Calu3 (cell line): ENCODE data around the gene PDXDC1. TPM values are rescaled to one million over a fixed set of nuclear protein-coding genes. Genes with fewer than 3 reads are reported as not detected.
"Not testable (repeated sequence)": the region's sequence is repeated elsewhere in the genome, so short reads cannot be mapped to it uniquely, and the experiment has no call there.

Source experiments
- BruUV-seq: library from RNA; stranded (reverse); fragments of 400-500 nt; replicated peaks from 2 replicates; lab custom pipeline; 2021; lab: Mats Ljungman, UMichigan
- CTCF ChIA-PET: fragments of 300-600 bp; sonication (Branson Sonifier 250); formaldehyde crosslinking; loops from one replicate; lab custom pipeline; 2022; ENCODE audit warnings: antibody characterized with exemption; lab: Charles Lee
- DNase-seq: peaks from one replicate; pipeline ENCODE4 v3.0.0; 2022
- H3K27ac Mint-ChIP-seq: one replicate; pipeline ENCODE4 v1.8.0; 2022; ENCODE audit warnings: mixed read lengths; ENCODE audit not compliant: unreplicated experiment
- H3K27me3 Mint-ChIP-seq: one replicate; pipeline ENCODE4 v1.8.0; 2022; ENCODE audit warnings: mixed read lengths; ENCODE audit not compliant: unreplicated experiment
- H3K36me3 Mint-ChIP-seq: one replicate; pipeline ENCODE4 v1.8.0; 2022; ENCODE audit warnings: mild to moderate bottlenecking, moderate library complexity, mixed read lengths; ENCODE audit not compliant: insufficient read depth, unreplicated experiment
- H3K4me1 Mint-ChIP-seq: one replicate; pipeline ENCODE4 v1.8.0; 2022; ENCODE audit warnings: mild to moderate bottlenecking, low read depth, mixed read lengths; ENCODE audit not compliant: unreplicated experiment
- H3K4me3 Mint-ChIP-seq: one replicate; pipeline ENCODE4 v1.8.0; 2022; ENCODE audit warnings: mild to moderate bottlenecking, low read depth, moderate library complexity, mixed read lengths; ENCODE audit not compliant: unreplicated experiment
- H3K9me3 Mint-ChIP-seq: one replicate; pipeline ENCODE4 v1.8.0; 2022; ENCODE audit warnings: low read depth, mixed read lengths; ENCODE audit not compliant: unreplicated experiment
- CTCF ChIP-seq: fragments of 200-600 bp; IDR thresholded peaks from one replicate; pipeline ENCODE4 v1.8.0; 2022; ENCODE audit warnings: antibody characterized with exemption; ENCODE audit not compliant: unreplicated experiment
- intact Hi-C: fragments of 100-400 bp; cut with micrococcal nuclease; formaldehyde crosslinking; loops from one replicate; pipeline ENCODE4 v1.10.0; 2022; ENCODE audit not compliant: unreplicated experiment
- total RNA-seq: library from RNA; stranded (reverse); gene quantifications from 2 replicates; pipeline ENCODE4 v1.2.3, GENCODE V29; 2022

The PDXDC1 gene
- total RNA-seq, 1 experiment from 2014 or later: 171 TPM

GRCh38 chr16:15071916-15072769 lies 97.3 kb downstream of the PDXDC1 start:
- peak; percentile 53 for TF ChIP-seq CTCF
- DNase-seq, H3K4me3 Mint-ChIP-seq, BruUV-seq, H3K27me3 Mint-ChIP-seq, H3K4me1 Mint-ChIP-seq, intact Hi-C loops, H3K9me3 Mint-ChIP-seq, H3K27ac Mint-ChIP-seq: not testable (repeated sequence)
- H3K36me3 Mint-ChIP-seq: peaks cover 52% of the 10 kb centered on the region
- CTCF ChIA-PET: interaction anchor here (0.7 to 1.3 kb wide), 4 partner anchors 16 to 62 kb away, joined by 3 to 9 read pairs (median 6); partner anchors contain the start of gene RRN3

- intact Hi-C loops: no loop called here
- H3K4me3 Mint-ChIP-seq: no peak overlapping the region
- no TSS peak for BruUV-seq
- no peak for DNase-seq
- H3K4me1 Mint-ChIP-seq: peaks cover 5% of the 10 kb centered on the region
- no peaks in the 10 kb centered on the region for H3K27me3 Mint-ChIP-seq
- peaks cover 58% of the 10 kb centered on the region for H3K36me3 Mint-ChIP-seq
- H3K27ac Mint-ChIP-seq: no peak overlapping the region
- no peak for TF ChIP-seq CTCF
- no peaks in the 10 kb centered on the region for H3K9me3 Mint-ChIP-seq
- CTCF ChIA-PET: interaction anchor here (1.2 kb wide), 1 partner anchor 21 kb away, joined by 3 read pairs; the partner anchor contains the start of gene RRN3
Observed at GRCh38 chr16:15073101-15073500, 98.3 kb downstream of the PDXDC1 start.

- H3K4me3 Mint-ChIP-seq, H3K27me3 Mint-ChIP-seq, BruUV-seq, H3K4me1 Mint-ChIP-seq, CTCF ChIA-PET, intact Hi-C loops, DNase-seq, H3K27ac Mint-ChIP-seq, H3K9me3 Mint-ChIP-seq: not testable (repeated sequence)
- peaks cover 70% of the 10 kb centered on the region for H3K36me3 Mint-ChIP-seq
Observed at GRCh38 chr16:15076161-15076560, 101.3 kb downstream of the PDXDC1 start.

- BruUV-seq, H3K27ac Mint-ChIP-seq, H3K27me3 Mint-ChIP-seq, H3K4me3 Mint-ChIP-seq, H3K4me1 Mint-ChIP-seq, intact Hi-C loops, H3K9me3 Mint-ChIP-seq, DNase-seq, CTCF ChIA-PET: not testable (repeated sequence)
- peaks cover 62% of the 10 kb centered on the region for H3K36me3 Mint-ChIP-seq
Observed at GRCh38 chr16:15080883-15081282, 106.1 kb downstream of the PDXDC1 start.

GRCh38 chr16:15082788-15083187 lies 108.0 kb downstream of the PDXDC1 start:
- H3K4me1 Mint-ChIP-seq, BruUV-seq, H3K27ac Mint-ChIP-seq, DNase-seq, H3K27me3 Mint-ChIP-seq, H3K4me3 Mint-ChIP-seq, CTCF ChIA-PET, H3K9me3 Mint-ChIP-seq, intact Hi-C loops: not testable (repeated sequence)
- peaks cover 50% of the 10 kb centered on the region for H3K36me3 Mint-ChIP-seq

GRCh38 chr16:15090663-15091269 lies 115.9 kb downstream of the PDXDC1 start:
- H3K36me3 Mint-ChIP-seq: peaks cover 53% of the 10 kb centered on the region
- CTCF ChIA-PET, BruUV-seq, H3K9me3 Mint-ChIP-seq, H3K27me3 Mint-ChIP-seq, intact Hi-C loops, H3K4me3 Mint-ChIP-seq, DNase-seq, H3K27ac Mint-ChIP-seq: not testable (repeated sequence)
- peaks cover 13% of the 10 kb centered on the region for H3K4me1 Mint-ChIP-seq

GRCh38 chr16:15093571-15093954 lies 118.7 kb downstream of the PDXDC1 start:
- H3K27me3 Mint-ChIP-seq, H3K9me3 Mint-ChIP-seq, DNase-seq, intact Hi-C loops: not testable (repeated sequence)
- TSS peak; percentile 70 for BruUV-seq
- H3K27ac Mint-ChIP-seq: peak overlapping the region; percentile 93
- H3K36me3 Mint-ChIP-seq: peaks cover 51% of the 10 kb centered on the region
- H3K4me1 Mint-ChIP-seq: peaks cover 13% of the 10 kb centered on the region
- CTCF ChIA-PET: interaction anchor here (1.0 to 1.7 kb wide), 2 partner anchors 21 to 36 kb away, joined by 3 read pairs; no protein-coding TSS in a partner anchor
- peak overlapping the region; percentile 94 for H3K4me3 Mint-ChIP-seq
